B cell (primary cell): ENCODE measurements around the gene DAB1. TPM values are rescaled to one million over a fixed set of nuclear protein-coding genes. Genes with fewer than 3 reads are reported as not detected.

ENCODE experiments used
- ATAC-seq: fragments of 200-7000 bp; cut with Tn5 transposase; one replicate; pipeline ENCODE4 v1.10.0; 2021; ENCODE audit warnings: low read depth, mild to moderate bottlenecking, moderate number of reproducible peaks, moderate library complexity
- CTCF ChIA-PET: fragments of 350-600 bp; sonication (Branson Sonifier 250); formaldehyde crosslinking; loops from one replicate; lab custom pipeline; 2021; ENCODE audit warnings: antibody characterized with exemption, inconsistent platforms; lab: Charles Lee
- POLR2A ChIA-PET: fragments of 350-600 bp; sonication (Branson Sonifier 250); formaldehyde crosslinking; loops from one replicate; lab custom pipeline; 2021; ENCODE audit warnings: antibody characterized with exemption; lab: Charles Lee
- DNase-seq: peaks from one replicate; pipeline ENCODE4 v3.0.0; 2013
- H2AFZ ChIP-seq: 2 replicates; pipeline ENCODE4 v1.6.1; 2012; ENCODE audit warnings: mild to moderate bottlenecking, low read depth, low read length; ENCODE audit not compliant: insufficient read depth, poor library complexity, severe bottlenecking
- H3K27ac ChIP-seq, 2 donors: 1 replicate in 1 of 2; 2 replicates in 1 of 2; pipeline ENCODE4 v1.5.1; 2012 to 2013; ENCODE audit warnings: low read length in 2 of 2, mild to moderate bottlenecking in 2 of 2, moderate library complexity in 1 of 2
- H3K27me3 ChIP-seq, 4 experiments: fragments of 200-600 bp in 1 of 4; sonication (generic) in 1 of 4; replicated peaks in 1 of 4; 1 replicate in 2 of 4; 2 replicates in 2 of 4; pipeline versions ENCODE4 v1.6.1 to v1.7.0; 2013 to 2016; ENCODE audit warnings: low read length in 3 of 4, mild to moderate bottlenecking in 2 of 4, mixed read lengths in 1 of 4, moderate library complexity in 1 of 4; ENCODE audit not compliant: insufficient read depth in 4 of 4, control insufficient read depth in 3 of 4; ENCODE audit errors: control extremely low read depth in 1 of 4
- H3K36me3 ChIP-seq, 2 experiments: replicated peaks in 1 of 2; 1 replicate in 1 of 2; 2 replicates in 1 of 2; pipeline versions ENCODE4 v1.6.1 to v1.7.1; 2013; ENCODE audit warnings: low read length in 1 of 2; ENCODE audit not compliant: insufficient read depth in 2 of 2, control insufficient read depth in 1 of 2; ENCODE audit errors: control extremely low read depth in 1 of 2, extremely low read depth in 1 of 2
- H3K4me1 ChIP-seq, 2 donors: fragments of 200-600 bp in 1 of 2; sonication (generic) in 1 of 2; 1 replicate in 1 of 2; 2 replicates in 1 of 2; pipeline versions ENCODE4 v1.5.1 to v1.6.1; 2013 to 2017; ENCODE audit warnings: low read length in 2 of 2; ENCODE audit not compliant: control insufficient read depth in 2 of 2, insufficient read depth in 2 of 2
- H3K4me2 ChIP-seq: replicated peaks from 2 replicates; pipeline ENCODE3; 2012; ENCODE audit warnings: mild to moderate bottlenecking, low read depth, low read length; ENCODE audit not compliant: poor library complexity, severe bottlenecking
- H3K4me3 ChIP-seq, 5 experiments: fragments of 200-600 bp in 1 of 5; sonication (generic) in 1 of 5; 1 replicate in 3 of 5; 2 replicates in 2 of 5; pipeline versions ENCODE4 v1.5.1 to v1.7.0; 2011 to 2016; ENCODE audit warnings: low read length in 4 of 5, mild to moderate bottlenecking in 4 of 5, low read depth in 2 of 5, control low read depth in 1 of 5, moderate library complexity in 1 of 5; ENCODE audit not compliant: insufficient read depth in 1 of 5; ENCODE audit errors: control extremely low read depth in 1 of 5, extremely low read depth in 1 of 5
- H3K79me2 ChIP-seq: fragments of 200-600 bp; sonication (generic); one replicate; pipeline ENCODE4 v1.6.0; 2016; ENCODE audit warnings: low read length; ENCODE audit not compliant: control insufficient read depth, insufficient read depth
- H3K9ac ChIP-seq: fragments of 200-600 bp; sonication (generic); 2 replicates; pipeline ENCODE4 v1.6.1; 2017; ENCODE audit warnings: mild to moderate bottlenecking, low read length, moderate library complexity
- H3K9me3 ChIP-seq, 3 donors: one replicate each; pipeline versions ENCODE4 v1.6.1 to v1.7.1; 2013; ENCODE audit warnings: low read length in 2 of 3; ENCODE audit not compliant: control insufficient read depth in 2 of 3, insufficient read depth in 1 of 3; ENCODE audit errors: control extremely low read depth in 1 of 3
- H4K20me1 ChIP-seq: 2 replicates; pipeline ENCODE4 v1.6.0; 2012; ENCODE audit warnings: mild to moderate bottlenecking, low read length; ENCODE audit not compliant: insufficient read depth, control insufficient read depth, poor library complexity, severe bottlenecking
- H3K27ac Mint-ChIP-seq: one replicate; pipeline ENCODE4 v1.8.0; 2021; ENCODE audit warnings: mixed read lengths
- H3K27me3 Mint-ChIP-seq: one replicate; pipeline ENCODE4 v1.8.0; 2021; ENCODE audit warnings: mixed read lengths
- H3K4me1 Mint-ChIP-seq: one replicate; pipeline ENCODE4 v1.8.0; 2021; ENCODE audit warnings: mixed read lengths
- H3K4me3 Mint-ChIP-seq: one replicate; pipeline ENCODE4 v1.8.0; 2021; ENCODE audit warnings: mixed read lengths
- H3K9me3 Mint-ChIP-seq: one replicate; pipeline ENCODE4 v1.8.0; 2022; ENCODE audit warnings: mixed read lengths; ENCODE audit not compliant: insufficient read depth
- EZH2 ChIP-seq: IDR thresholded peaks from 2 replicates; pipeline ENCODE4 v1.6.1; 2012; ENCODE audit warnings: borderline replicate concordance, low read depth, mild to moderate bottlenecking, moderate library complexity, low read length; ENCODE audit not compliant: insufficient read depth, poor library complexity, severe bottlenecking
- WGBS: methylation state at CpG from one replicate; pipeline ENCODE4 v1.1.5; 2013; ENCODE audit warnings: missing lambda C conversion rate; ENCODE audit not compliant: insufficient coverage; 5-methylcytosine and 5-hydroxymethylcytosine counted together
- intact Hi-C: fragments of 100-400 bp; cut with micrococcal nuclease; formaldehyde crosslinking; loops from one replicate; pipeline ENCODE4 v1.10.0; 2022
- polyA plus RNA-seq: library from polyadenylated mRNA; depleted of rRNA; stranded (reverse); fragments of >200 nt; gene quantifications from 2 replicates; pipeline ENCODE4 v1.2.3, GENCODE V29; 2012
- total RNA-seq, 2 donors: library from RNA; stranded (reverse); fragments of 120-200 nt in 1 of 2; gene quantifications; 1 replicate in 1 of 2; 2 replicates in 1 of 2; pipeline versions ENCODE4 v1.2.3 to v1.2.4, GENCODE V29; 2013 to 2022
- TF ChIP-seq, protein P1 (sequence below): fragments of 200-600 bp; IDR thresholded peaks from one replicate; pipeline ENCODE4 v1.8.0; 2022; ENCODE audit warnings: antibody characterized with exemption, mild to moderate bottlenecking

DAB1 gene
- total and polyA plus RNA-seq, 2 donors (not counting 1 experiment from before 2014, with no cell fraction given) = not detected

DNA sequence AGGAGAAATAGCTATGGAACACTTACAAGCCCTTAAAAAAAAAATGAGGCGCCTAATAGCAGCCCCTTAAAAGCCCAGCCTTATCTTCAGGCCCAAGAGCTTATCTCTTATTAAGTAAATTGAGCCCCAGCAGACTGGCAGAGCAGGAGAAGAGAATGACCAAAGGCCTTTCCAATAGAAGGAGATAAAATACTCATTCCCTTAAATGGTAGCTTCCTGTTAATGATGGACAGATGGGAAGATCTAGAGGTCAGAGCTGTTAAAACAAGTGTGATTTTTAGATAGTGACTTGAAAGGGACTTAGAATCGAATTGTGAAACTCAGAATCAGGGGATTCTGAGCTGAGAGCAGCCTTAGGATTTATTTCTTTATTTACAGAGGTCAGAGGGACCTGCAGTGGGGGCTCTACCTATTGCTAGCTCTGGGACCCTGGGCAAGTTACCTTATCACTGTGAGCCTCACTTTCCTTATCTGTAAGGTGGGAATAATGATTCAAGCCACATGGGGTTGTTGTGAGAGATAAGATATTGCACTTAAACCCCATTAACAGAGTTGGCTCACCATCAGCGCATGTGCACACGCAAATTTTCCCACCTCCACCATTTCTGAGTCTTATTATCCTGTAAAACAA is 356.8 kb downstream of the DAB1 start:
- no peak overlapping the region for H3K4me3 Mint-ChIP-seq
- Histone ChIP-seq H3K79me2 (no peaks in the 10 kb centered on the region), H3K27ac (no peak overlapping the region), H2AFZ (no peak overlapping the region), H3K4me3 (no peak overlapping the region), H3K27me3 (no peaks in the 10 kb centered on the region), H3K4me1 (no peaks in the 10 kb centered on the region), H3K9me3 (no peaks in the 10 kb centered on the region), H4K20me1 (no peaks in the 10 kb centered on the region), H3K9ac (no peak overlapping the region), H3K36me3 (no peaks in the 10 kb centered on the region), H3K4me2 (no peak overlapping the region)
- H3K4me1 Mint-ChIP-seq = no peaks in the 10 kb centered on the region
- ATAC-seq (no peak), DNase-seq (no peak)
- H3K9me3 Mint-ChIP-seq = no peaks in the 10 kb centered on the region
- no peak overlapping the region for H3K27ac Mint-ChIP-seq
- intact Hi-C loops = no loop called here
- ChIA-PET POLR2A (no interaction called here), CTCF (no interaction called here)
- no peak for TF ChIP-seq EZH2
- TF ChIP-seq, protein P1, sequence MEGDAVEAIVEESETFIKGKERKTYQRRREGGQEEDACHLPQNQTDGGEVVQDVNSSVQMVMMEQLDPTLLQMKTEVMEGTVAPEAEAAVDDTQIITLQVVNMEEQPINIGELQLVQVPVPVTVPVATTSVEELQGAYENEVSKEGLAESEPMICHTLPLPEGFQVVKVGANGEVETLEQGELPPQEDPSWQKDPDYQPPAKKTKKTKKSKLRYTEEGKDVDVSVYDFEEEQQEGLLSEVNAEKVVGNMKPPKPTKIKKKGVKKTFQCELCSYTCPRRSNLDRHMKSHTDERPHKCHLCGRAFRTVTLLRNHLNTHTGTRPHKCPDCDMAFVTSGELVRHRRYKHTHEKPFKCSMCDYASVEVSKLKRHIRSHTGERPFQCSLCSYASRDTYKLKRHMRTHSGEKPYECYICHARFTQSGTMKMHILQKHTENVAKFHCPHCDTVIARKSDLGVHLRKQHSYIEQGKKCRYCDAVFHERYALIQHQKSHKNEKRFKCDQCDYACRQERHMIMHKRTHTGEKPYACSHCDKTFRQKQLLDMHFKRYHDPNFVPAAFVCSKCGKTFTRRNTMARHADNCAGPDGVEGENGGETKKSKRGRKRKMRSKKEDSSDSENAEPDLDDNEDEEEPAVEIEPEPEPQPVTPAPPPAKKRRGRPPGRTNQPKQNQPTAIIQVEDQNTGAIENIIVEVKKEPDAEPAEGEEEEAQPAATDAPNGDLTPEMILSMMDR = no peak
- peaks cover 3% of the 10 kb centered on the region for H3K27me3 Mint-ChIP-seq
- WGBS = 80% methylated on average over 1 of the region's 4 CpGs

DNA sequence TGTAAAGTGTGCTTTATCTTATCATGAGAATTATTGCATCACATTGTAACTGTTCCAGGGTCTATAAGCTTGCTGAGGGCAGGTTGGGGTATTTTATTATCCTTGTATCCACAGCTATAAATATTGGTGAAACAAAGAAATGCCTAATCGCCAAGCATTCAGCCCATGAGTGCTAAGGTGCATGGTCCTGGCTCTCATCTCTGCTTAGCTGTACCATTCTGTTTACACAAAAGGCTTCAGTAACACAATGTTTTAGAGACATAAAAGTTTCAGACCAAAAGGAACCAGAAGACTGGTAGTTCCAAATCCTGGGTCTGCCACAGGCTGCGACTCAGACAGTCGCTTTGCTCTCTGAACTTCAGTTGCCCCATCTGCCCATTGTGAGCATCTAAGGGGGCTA is 358.4 kb downstream of the DAB1 start:
- H3K9me3 Mint-ChIP-seq = no peaks in the 10 kb centered on the region
- H3K27me3 Mint-ChIP-seq = peaks cover 3% of the 10 kb centered on the region
- POLR2A ChIA-PET = no interaction called here
- ATAC-seq (no peak), DNase-seq (no peak)
- H3K4me1 ChIP-seq = no peaks in the 10 kb centered on the region
- no peak overlapping the region for H3K27ac ChIP-seq
- no peak for TF ChIP-seq EZH2
- TF ChIP-seq, protein P1 = no peak
- H3K4me3 ChIP-seq = no peak overlapping the region
- intact Hi-C loops = no loop called here
- no peak overlapping the region for H3K4me3 Mint-ChIP-seq
- no peak overlapping the region for H2AFZ ChIP-seq
- H3K79me2 ChIP-seq = no peaks in the 10 kb centered on the region
- CTCF ChIA-PET = no interaction called here
- no peaks in the 10 kb centered on the region for H3K27me3 ChIP-seq
- WGBS = 90% methylated on average over 2 of the region's 3 CpGs
- no peaks in the 10 kb centered on the region for H3K4me1 Mint-ChIP-seq
- H3K9me3 ChIP-seq = no peaks in the 10 kb centered on the region
- H3K27ac Mint-ChIP-seq = no peak overlapping the region
- no peak overlapping the region for H3K9ac ChIP-seq
- no peaks in the 10 kb centered on the region for H3K36me3 ChIP-seq
- no peak overlapping the region for H3K4me2 ChIP-seq
- H4K20me1 ChIP-seq = no peaks in the 10 kb centered on the region
